Measurements from ENCODE around the gene COLEC11.

Gene COLEC11

DNA sequence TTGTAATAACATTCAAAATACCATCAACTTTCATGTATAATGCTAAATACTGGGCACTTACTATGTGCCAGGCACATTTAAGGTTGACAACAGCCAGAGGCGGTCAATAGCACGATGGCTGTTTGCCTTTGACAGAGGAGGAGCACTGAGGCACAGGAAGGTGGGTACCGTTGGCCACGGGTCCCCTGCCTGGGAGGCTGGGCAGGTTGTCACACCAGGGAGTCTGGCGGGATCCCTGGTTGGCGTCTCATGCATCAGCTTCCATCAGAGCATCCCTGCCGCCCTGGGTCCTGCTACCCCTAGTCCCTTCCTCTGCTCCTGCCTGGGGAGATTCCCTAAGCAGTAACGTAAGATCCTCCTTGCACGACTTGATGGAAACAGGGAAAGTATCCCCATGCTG lies 82.5 kb downstream of the COLEC11 start:
- H3K4me3 ChIP-seq (replicated peaks in 1 of 2; ENCODE audit: low read depth in 2 of 2, low read length in 2 of 2): no peak overlapping the region
- DNase-seq (ENCODE audit: low read depth in 2 of 2): no peak
- no peak for TF ChIP-seq CTCF (IDR thresholded peaks at IDR 0.05; ENCODE audit: low read depth, low read length)

- DNase-seq (ENCODE audit: low read depth in 2 of 2): no peak
- H3K4me3 ChIP-seq (replicated peaks in 1 of 2; ENCODE audit: low read depth in 2 of 2, low read length in 2 of 2): no peak overlapping the region
- no peak for TF ChIP-seq CTCF (IDR thresholded peaks at IDR 0.05; ENCODE audit: low read depth, low read length)
These were observed 83.3 kb downstream of the COLEC11 start for GRCh38 chr2:3678212-3678611.

GRCh38 chr2:3679180-3679579 lies 84.3 kb downstream of the COLEC11 start:
- H3K4me3 ChIP-seq (replicated peaks in 1 of 2; ENCODE audit: low read depth in 2 of 2, low read length in 2 of 2): no peak overlapping the region
- no peak for DNase-seq (ENCODE audit: low read depth in 2 of 2)
- no peak for TF ChIP-seq CTCF (IDR thresholded peaks at IDR 0.05; ENCODE audit: low read depth, low read length)

DNA sequence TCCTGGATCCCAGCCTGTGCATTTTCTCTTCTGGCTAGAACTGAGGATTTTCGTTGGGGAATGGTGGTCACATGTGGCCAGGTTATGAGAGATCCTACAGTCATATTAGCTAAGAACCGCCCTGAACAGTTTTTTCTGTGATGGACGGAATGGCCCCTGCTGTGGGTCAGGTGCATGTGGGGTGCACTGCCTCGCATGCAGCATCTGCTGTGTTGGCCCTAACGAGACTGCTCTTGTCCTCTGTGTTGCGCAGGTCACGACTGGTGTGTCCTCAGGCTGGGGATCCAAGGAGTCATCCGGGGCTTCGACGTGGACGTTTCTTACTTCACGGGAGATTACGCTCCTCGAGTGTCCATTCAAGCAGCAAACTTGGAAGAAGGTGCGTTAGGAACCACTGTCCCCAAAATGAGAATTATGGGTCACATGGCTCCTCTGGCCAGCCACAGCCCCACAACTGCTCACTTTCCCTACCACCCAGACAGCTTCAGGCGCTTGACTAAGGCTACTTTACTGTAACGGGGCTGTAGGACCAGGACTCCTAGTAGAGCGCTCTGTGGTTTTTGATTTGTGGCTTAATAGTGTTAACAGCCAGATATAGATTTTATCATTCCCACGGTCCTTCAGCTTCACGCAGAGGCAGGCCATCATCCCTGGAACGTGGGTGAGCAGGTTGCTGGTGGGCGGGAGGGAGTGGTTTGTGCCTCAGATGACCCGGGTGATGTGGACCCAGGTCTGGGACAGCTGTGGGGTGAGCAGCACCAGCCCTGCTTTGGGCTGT lies 84.9 kb downstream of the COLEC11 start:
- no peak for TF ChIP-seq CTCF (IDR thresholded peaks at IDR 0.05; ENCODE audit: low read depth, low read length)
- H3K4me3 ChIP-seq (replicated peaks in 1 of 2; ENCODE audit: low read depth in 2 of 2, low read length in 2 of 2): no peak overlapping the region
- DNase-seq (ENCODE audit: low read depth in 2 of 2): no peak

DNA sequence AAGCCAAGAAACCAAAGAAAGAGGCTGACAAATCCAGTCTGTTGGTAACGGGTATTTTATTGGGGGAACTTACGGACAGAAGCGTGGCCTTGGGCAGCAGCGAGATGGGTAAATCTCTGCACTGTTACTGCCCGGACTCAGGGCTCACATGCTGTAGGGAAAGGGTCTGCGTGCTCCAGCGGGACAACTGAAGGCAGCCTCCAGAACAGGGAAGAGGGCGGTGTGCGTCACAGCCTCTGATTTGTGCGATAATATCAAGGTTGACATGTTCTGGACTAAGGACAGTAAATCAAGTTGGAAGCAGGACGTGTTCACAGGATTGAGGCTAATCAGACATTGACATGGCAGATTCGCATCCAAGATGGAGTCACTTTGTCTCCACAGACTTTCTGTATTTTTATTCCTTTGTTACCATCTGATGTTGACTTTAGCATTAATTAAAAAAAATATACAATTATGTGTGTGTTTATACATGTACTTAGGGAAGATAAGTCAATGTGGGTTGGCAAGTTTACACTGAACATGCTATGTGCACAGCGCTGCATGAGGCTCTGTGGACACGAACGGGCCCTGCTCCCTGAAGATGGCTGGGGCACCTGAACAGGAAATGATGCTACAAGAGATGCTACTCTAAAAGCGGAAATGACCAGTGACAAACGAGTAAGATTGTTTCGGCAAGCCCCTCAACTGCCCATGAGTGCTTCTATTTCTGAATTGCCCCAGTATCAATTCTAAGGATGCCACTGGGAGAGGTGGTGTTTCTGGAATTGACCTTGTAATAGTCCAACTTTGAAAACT lies 85.8 kb downstream of the COLEC11 start:
- H3K4me3 ChIP-seq (replicated peaks in 1 of 2; ENCODE audit: low read depth in 2 of 2, low read length in 2 of 2): no peak overlapping the region
- DNase-seq (ENCODE audit: low read depth in 2 of 2): no peak
- no peak for TF ChIP-seq CTCF (IDR thresholded peaks at IDR 0.05; ENCODE audit: low read depth, low read length)

DNA sequence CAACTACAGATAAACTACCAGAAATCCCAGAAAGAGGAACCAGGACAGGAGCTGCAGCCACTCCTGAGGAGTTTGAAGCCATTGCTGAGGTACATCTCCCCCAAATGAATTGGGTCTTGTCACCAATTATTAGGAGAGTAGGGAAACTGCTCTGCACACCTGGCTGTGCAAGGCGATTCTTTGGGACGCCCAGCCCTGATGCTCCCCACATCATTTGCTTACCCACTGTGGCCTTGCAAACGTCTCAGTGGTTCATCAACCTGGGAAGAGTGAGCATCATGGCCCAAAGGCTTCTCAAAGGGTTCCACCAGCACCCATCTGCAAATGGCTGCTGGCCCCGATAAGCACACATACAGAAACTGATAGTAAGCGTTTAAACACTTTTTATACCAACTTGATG lies 86.7 kb downstream of the COLEC11 start:
- TF ChIP-seq CTCF (IDR thresholded peaks at IDR 0.05; ENCODE audit: low read depth, low read length): no peak
- no peak overlapping the region for H3K4me3 ChIP-seq (replicated peaks in 1 of 2; ENCODE audit: low read depth in 2 of 2, low read length in 2 of 2)
- no peak for DNase-seq (ENCODE audit: low read depth in 2 of 2)

Measured in cardiac fibroblast (primary cell).